GM10266 (cell line): ENCODE measurements around the gene MIPOL1.

ENCODE experiments used
- DNase-seq: peaks from one replicate; pipeline ENCODE4 v3.0.0; 2012; ENCODE audit errors: extremely low spot score
- TF ChIP-seq, protein P1 (sequence below): IDR thresholded peaks from 2 replicates; pipeline ENCODE4 v1.5.1; 2012; ENCODE audit warnings: mild to moderate bottlenecking, low read depth; ENCODE audit not compliant: control insufficient read depth, insufficient read depth; ENCODE audit errors: missing control alignments

MIPOL1 gene

DNA sequence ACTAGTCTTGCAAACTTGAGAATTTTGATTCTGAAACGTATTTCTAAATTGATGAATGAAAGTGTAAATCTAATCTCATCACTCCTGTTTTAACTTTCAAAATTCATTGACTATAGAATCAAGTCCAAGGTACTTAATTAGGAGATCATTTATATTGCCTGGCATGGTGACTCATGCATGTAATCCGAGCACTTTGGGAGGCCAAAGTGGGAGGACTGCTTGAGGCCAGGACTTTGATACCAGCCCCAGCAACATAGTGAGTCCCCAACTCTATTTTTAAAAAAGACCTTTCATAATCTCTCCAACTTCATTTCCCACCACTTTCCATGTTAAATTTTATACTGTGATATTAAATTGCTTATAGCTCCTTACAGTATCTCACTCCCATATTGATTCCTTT is 3.0 kb upstream of the MIPOL1 start:
- TF ChIP-seq, protein P1, sequence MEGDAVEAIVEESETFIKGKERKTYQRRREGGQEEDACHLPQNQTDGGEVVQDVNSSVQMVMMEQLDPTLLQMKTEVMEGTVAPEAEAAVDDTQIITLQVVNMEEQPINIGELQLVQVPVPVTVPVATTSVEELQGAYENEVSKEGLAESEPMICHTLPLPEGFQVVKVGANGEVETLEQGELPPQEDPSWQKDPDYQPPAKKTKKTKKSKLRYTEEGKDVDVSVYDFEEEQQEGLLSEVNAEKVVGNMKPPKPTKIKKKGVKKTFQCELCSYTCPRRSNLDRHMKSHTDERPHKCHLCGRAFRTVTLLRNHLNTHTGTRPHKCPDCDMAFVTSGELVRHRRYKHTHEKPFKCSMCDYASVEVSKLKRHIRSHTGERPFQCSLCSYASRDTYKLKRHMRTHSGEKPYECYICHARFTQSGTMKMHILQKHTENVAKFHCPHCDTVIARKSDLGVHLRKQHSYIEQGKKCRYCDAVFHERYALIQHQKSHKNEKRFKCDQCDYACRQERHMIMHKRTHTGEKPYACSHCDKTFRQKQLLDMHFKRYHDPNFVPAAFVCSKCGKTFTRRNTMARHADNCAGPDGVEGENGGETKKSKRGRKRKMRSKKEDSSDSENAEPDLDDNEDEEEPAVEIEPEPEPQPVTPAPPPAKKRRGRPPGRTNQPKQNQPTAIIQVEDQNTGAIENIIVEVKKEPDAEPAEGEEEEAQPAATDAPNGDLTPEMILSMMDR = no peak
- no peak for DNase-seq

DNA sequence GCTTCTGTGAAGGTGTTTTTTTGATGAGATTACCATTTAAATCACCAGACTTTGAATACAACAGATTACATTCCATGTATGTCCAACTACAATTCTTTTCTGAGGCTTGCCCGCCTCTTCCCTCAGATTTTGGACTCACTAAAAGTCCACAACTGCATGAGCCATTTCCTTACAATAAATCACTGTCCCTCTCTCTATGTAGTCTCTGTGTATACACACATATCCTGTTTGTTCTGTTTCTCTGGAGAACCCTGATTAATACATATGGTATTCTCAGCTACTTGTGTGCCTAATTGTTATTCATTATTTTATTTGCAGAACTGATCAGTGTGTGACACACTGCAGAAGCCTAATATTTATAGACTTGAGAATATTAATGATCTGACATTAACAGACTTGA is 2.4 kb upstream of the MIPOL1 start:
- TF ChIP-seq, protein P1 = no peak
- no peak for DNase-seq

- TF ChIP-seq, protein P1 = no peak
- DNase-seq = no peak
Measured at GRCh38 chr14:37196604-37197420, 925 bp upstream of the MIPOL1 start.

- DNase-seq = no peak
- TF ChIP-seq, protein P1 = no peak
Measured at GRCh38 chr14:37198273-37198598, 499 bp downstream of the MIPOL1 start.

- no peak for DNase-seq
Measured at GRCh38 chr14:37198907-37199306, 1.2 kb downstream of the MIPOL1 start.

DNA sequence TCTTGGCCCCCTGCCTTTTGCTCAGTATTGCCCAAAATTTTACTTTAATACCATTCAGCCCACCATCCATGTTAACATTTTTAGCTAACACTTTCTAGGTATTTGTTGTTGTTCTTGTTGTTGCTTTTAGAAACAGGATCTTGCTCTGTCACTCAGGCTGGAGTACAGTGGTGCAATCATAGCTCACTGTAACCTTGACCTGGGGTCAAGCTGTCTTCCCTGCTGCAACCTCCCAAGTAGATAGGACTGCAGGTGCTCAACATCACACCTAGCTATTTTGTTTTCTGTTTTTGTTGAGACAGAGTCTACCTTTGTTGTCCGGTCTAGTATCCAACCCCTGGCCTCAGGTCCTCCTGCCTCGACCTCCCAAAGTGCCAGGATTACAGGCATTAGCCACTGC is 4.0 kb downstream of the MIPOL1 start:
- DNase-seq = no peak
- TF ChIP-seq, protein P1 = no peak

More at GRCh38 chr14:37198907-37199306, 1.2 kb downstream of the MIPOL1 start:
- TF ChIP-seq, protein P1 = no peak

DNA sequence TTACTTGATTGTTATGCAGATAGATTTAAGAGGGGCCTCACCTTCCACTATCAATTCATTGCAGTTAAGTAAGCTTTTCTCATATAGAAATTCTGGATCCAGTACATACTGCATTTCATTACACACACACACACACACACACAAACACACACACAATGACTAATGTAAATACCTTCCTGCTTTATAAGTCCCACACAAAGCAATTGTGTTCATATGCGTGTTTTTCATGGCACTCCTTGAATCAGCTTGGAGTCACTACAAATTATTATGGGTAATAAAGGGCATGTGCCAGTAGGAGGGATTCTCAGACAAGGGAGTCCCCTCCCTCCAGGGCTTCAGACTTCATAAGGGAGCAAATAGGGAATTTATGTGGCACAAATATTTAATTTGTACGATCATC is 4.5 kb downstream of the MIPOL1 start:
- TF ChIP-seq, protein P1 = no peak
- no peak for DNase-seq
